K562 (cell line): ENCODE data around the gene NUBP2. TPM values are rescaled to one million over a fixed set of nuclear protein-coding genes. Genes with fewer than 3 reads are reported as not detected.

Experiments
- BACH1 ChIP-seq: fragments of 200-800 bp; sonication (Bioruptor generic); IDR thresholded peaks from 2 replicates; pipeline ENCODE4 v1.6.1; 2016; ENCODE audit warnings: missing genetic modification characterization, missing compliant biosample characterization
- ETV1 ChIP-seq: fragments of 450-650 bp; conservative IDR thresholded peaks from 2 replicates; pipeline ENCODE4 v1.6.1; 2016; ENCODE audit warnings: missing genetic modification characterization, control low read depth, low read depth, missing compliant biosample characterization
- GTF2E2 ChIP-seq: fragments of 200-800 bp; sonication (Bioruptor generic); IDR thresholded peaks from 2 replicates; pipeline ENCODE4 v1.6.1; 2016; ENCODE audit warnings: missing genetic modification characterization, missing compliant biosample characterization
- IFI16 ChIP-seq: fragments of 250-450 bp; sonication (Bioruptor Pico); IDR thresholded peaks from 2 replicates; pipeline ENCODE4 v2.1.2; 2022; ENCODE audit warnings: mild to moderate bottlenecking, inconsistent platforms
- KAT2B ChIP-seq: IDR thresholded peaks from one replicate; pipeline ENCODE4 v1.6.1; 2012; ENCODE audit warnings: low read depth, mild to moderate bottlenecking, control low read depth, inconsistent platforms, low read length, moderate library complexity
- KAT7 ChIP-seq: sonication (generic); formaldehyde crosslinking; IDR thresholded peaks from 2 replicates; pipeline ENCODE4 v1.8.0; 2022; ENCODE audit warnings: missing genetic modification reagents, mild to moderate bottlenecking, borderline replicate concordance
- LEF1 ChIP-seq: fragments of 450-650 bp; IDR thresholded peaks from 2 replicates; pipeline ENCODE4 v1.6.1; 2016; ENCODE audit warnings: mild to moderate bottlenecking
- MEF2A ChIP-seq: IDR thresholded peaks from 2 replicates; pipeline ENCODE4 v1.6.1; 2011; ENCODE audit warnings: low read depth, mild to moderate bottlenecking, low read length, moderate library complexity; ENCODE audit not compliant: control insufficient read depth
- PCBP1 ChIP-seq: fragments of 200-400 bp; formaldehyde crosslinking; IDR thresholded peaks from 2 replicates; pipeline ENCODE4 v1.6.1; 2018; ENCODE audit warnings: mild to moderate bottlenecking, low read depth, low read length; ENCODE audit not compliant: poor library complexity, severe bottlenecking
- PTTG1 ChIP-seq: fragments of 450-650 bp; IDR thresholded peaks from 2 replicates; pipeline ENCODE4 v1.6.1; 2016; ENCODE audit warnings: low read depth, mild to moderate bottlenecking, missing genetic modification characterization, missing compliant biosample characterization
- RBFOX2 ChIP-seq: fragments of 200-400 bp; formaldehyde crosslinking; IDR thresholded peaks from 2 replicates; pipeline ENCODE4 v1.6.1; 2017; ENCODE audit warnings: low read depth, mild to moderate bottlenecking, low read length, moderate library complexity
- RBM22 ChIP-seq: fragments of 200-400 bp; formaldehyde crosslinking; IDR thresholded peaks from 2 replicates; pipeline ENCODE4 v1.6.1; 2018; ENCODE audit warnings: low read length, low read depth; ENCODE audit not compliant: poor library complexity, severe bottlenecking
- RFX5 ChIP-seq: IDR thresholded peaks from 2 replicates; pipeline ENCODE4 v1.6.1; 2011; ENCODE audit warnings: low read depth, mild to moderate bottlenecking, improper control_type of control experiment, low read length
- SMAD4 ChIP-seq: fragments of 250-450 bp; sonication (Bioruptor Pico); conservative IDR thresholded peaks from 2 replicates; pipeline ENCODE4 v1.8.0; 2021; ENCODE audit warnings: inconsistent platforms, mild to moderate bottlenecking, moderate library complexity
- SMARCA5 ChIP-seq: fragments of 450-650 bp; IDR thresholded peaks from 2 replicates; pipeline ENCODE4 v1.6.1; 2016
- SP1 ChIP-seq: sonication (generic); formaldehyde crosslinking; IDR thresholded peaks from 2 replicates; pipeline ENCODE4 v1.8.1; 2022; ENCODE audit warnings: mild to moderate bottlenecking, missing genetic modification reagents
- SREBF1 ChIP-seq: fragments of 150-350 bp; IDR thresholded peaks from 2 replicates; pipeline ENCODE4 v1.6.1; 2014; ENCODE audit warnings: antibody characterized with exemption, low read depth, low read length, borderline replicate concordance
- SUPT5H ChIP-seq: fragments of 450-650 bp; IDR thresholded peaks from 2 replicates; pipeline ENCODE4 v1.6.1; 2016
- YBX1 ChIP-seq: fragments of 450-650 bp; IDR thresholded peaks from 2 replicates; pipeline ENCODE4 v1.7.1; 2016; ENCODE audit warnings: mild to moderate bottlenecking
- ZBTB1 ChIP-seq: sonication (generic); formaldehyde crosslinking; IDR thresholded peaks from 2 replicates; pipeline ENCODE4 v1.8.1; 2023; ENCODE audit warnings: missing genetic modification reagents, low read depth, mild to moderate bottlenecking, borderline replicate concordance
- ZNF133 ChIP-seq: fragments of 250-450 bp; sonication (Bioruptor Pico); IDR thresholded peaks from 2 replicates; pipeline ENCODE4 v1.4.0; 2020; ENCODE audit warnings: mild to moderate bottlenecking
- ZNF408 ChIP-seq: fragments of 250-450 bp; sonication (Bioruptor Pico); IDR thresholded peaks from 2 replicates; pipeline ENCODE4 v1.4.0; 2020; ENCODE audit warnings: low read depth, mild to moderate bottlenecking, moderate library complexity
- ZNF436 ChIP-seq: fragments of 250-450, 450-650 bp; sonication (Bioruptor Pico); formaldehyde crosslinking; IDR thresholded peaks from 2 replicates; pipeline ENCODE4 v1.7.0; 2020; ENCODE audit warnings: mild to moderate bottlenecking
- ZNF511 ChIP-seq: sonication (generic); formaldehyde crosslinking; IDR thresholded peaks from 2 replicates; pipeline ENCODE4 v1.8.0; 2022; ENCODE audit warnings: mild to moderate bottlenecking, missing genetic modification reagents
- ZNF57 ChIP-seq: fragments of 450-650 bp; formaldehyde crosslinking; IDR thresholded peaks from 2 replicates; pipeline ENCODE4 v1.4.0; 2020; ENCODE audit warnings: mild to moderate bottlenecking, moderate library complexity
- polyA plus RNA-seq, 8 experiments: library from polyadenylated mRNA; depleted of rRNA in 4 of 8; stranded (reverse) in 5 of 8; unstranded in 3 of 8; fragments of >200 nt; fragmentation: Nextera tagmentation in 2 of 8; fragmentation: Illumina TruSeq in 1 of 8; extraction: Ambion mirVana in 2 of 8; extraction: Trizol in 1 of 8; gene quantifications; 2 replicates each; pipeline versions ENCODE4 v1.2.1 to v1.2.3, GENCODE V29; 2011 to 2014; ENCODE audit warnings: inconsistent platforms in 1 of 8, missing spikeins in 1 of 8
- total RNA-seq, 7 experiments: library from RNA; depleted of rRNA in 6 of 7; stranded (reverse); fragments of >200 nt in 6 of 7; fragmentation: Illumina TruSeq in 2 of 7; extraction: Trizol in 2 of 7; gene quantifications; 2 replicates each; pipeline versions ENCODE4 v1.2.1 to v1.2.3, GENCODE V29; 2011 to 2021; ENCODE audit warnings: low replicate concordance in 1 of 7
- TF ChIP-seq, protein P1 (sequence below): sonication (generic); formaldehyde crosslinking; IDR thresholded peaks from 2 replicates; pipeline ENCODE4 v1.8.0; 2022; ENCODE audit warnings: mild to moderate bottlenecking, missing genetic modification reagents

Gene NUBP2
- total and polyA plus RNA-seq, 9 of the 15 experiments (the other 6 are each of a cell fraction or from before 2014, with no cell fraction given) = 1.8 to 115 (median 24.0) TPM

DNA sequence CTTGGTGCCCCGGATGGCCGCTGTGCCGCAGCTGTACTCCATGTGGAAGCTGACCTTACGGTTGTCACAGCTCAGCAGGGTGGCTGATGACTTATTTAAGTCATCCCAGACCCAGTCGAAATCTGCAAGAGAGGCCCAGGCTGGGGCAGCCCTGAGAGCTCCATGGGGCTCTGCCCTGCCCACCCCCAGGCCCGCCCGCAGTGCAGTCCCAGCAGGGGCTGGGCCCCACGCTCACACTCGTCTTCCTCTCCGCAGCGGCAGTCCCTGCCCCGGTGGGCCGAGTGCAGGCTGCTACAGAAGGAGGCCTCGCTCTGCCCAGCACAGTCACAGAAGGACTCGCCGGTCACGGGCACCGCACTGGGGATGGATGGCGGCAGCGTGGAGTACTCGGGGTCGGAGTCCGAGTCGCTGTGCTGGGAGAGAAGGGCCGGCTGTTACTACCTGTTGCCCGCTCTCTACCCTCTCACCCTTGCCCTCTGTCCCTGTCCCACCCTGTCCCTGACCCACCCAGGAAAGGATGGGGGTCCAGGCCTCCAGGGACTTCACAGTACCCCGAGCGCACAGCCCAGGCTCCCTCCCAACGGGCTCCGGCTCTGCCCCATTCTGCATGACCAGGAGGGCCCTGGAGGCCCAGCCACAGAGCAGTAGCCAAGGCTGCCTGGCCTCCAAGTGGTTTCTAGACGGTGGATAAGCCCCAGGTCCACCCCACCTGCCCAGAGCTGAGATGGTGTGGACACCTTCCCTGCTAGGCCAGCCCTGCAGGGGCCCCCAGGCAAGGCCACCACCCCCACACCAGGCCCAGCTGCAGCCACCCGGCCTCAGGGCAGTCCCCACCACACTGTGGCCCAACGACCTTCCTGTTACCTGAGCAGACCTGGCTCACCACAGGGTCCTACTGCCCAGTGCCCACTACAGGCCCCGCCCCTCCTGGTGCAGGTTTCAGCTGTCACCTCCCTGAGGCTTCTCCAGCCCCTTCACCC is 4.3 kb upstream of the NUBP2 start (continued):
- no peak for TF ChIP-seq ZBTB1 (CRISPR knock-in tag)
- peak; percentile 15 for TF ChIP-seq PCBP1
- no peak for TF ChIP-seq SP1 (CRISPR knock-in tag)
- TF ChIP-seq RFX5 = no peak
- TF ChIP-seq SUPT5H = 0 out of 2 replicates have a peak, but pooled peaks have one; percentile 20
- no peak for TF ChIP-seq KAT2B
- TF ChIP-seq RBM22 = peak; percentile 53
- TF ChIP-seq ETV1 (tag) = no peak
- no peak for TF ChIP-seq ZNF436
- no peak for TF ChIP-seq GTF2E2 (tag)
- TF ChIP-seq KAT7 = no peak
- no peak for TF ChIP-seq IFI16 (CRISPR knock-in tag)
- peak; percentile 43 for TF ChIP-seq RBFOX2
- TF ChIP-seq, protein P1, sequence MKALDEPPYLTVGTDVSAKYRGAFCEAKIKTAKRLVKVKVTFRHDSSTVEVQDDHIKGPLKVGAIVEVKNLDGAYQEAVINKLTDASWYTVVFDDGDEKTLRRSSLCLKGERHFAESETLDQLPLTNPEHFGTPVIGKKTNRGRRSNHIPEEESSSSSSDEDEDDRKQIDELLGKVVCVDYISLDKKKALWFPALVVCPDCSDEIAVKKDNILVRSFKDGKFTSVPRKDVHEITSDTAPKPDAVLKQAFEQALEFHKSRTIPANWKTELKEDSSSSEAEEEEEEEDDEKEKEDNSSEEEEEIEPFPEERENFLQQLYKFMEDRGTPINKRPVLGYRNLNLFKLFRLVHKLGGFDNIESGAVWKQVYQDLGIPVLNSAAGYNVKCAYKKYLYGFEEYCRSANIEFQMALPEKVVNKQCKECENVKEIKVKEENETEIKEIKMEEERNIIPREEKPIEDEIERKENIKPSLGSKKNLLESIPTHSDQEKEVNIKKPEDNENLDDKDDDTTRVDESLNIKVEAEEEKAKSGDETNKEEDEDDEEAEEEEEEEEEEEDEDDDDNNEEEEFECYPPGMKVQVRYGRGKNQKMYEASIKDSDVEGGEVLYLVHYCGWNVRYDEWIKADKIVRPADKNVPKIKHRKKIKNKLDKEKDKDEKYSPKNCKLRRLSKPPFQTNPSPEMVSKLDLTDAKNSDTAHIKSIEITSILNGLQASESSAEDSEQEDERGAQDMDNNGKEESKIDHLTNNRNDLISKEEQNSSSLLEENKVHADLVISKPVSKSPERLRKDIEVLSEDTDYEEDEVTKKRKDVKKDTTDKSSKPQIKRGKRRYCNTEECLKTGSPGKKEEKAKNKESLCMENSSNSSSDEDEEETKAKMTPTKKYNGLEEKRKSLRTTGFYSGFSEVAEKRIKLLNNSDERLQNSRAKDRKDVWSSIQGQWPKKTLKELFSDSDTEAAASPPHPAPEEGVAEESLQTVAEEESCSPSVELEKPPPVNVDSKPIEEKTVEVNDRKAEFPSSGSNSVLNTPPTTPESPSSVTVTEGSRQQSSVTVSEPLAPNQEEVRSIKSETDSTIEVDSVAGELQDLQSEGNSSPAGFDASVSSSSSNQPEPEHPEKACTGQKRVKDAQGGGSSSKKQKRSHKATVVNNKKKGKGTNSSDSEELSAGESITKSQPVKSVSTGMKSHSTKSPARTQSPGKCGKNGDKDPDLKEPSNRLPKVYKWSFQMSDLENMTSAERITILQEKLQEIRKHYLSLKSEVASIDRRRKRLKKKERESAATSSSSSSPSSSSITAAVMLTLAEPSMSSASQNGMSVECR (CRISPR knock-in tag) = no peak
- no peak for TF ChIP-seq SREBF1
- TF ChIP-seq PTTG1 = no peak
- TF ChIP-seq ZNF511 = no peak
- no peak for TF ChIP-seq LEF1
- no peak for TF ChIP-seq ZNF408 (CRISPR knock-in tag)
- no peak for TF ChIP-seq SMAD4 (CRISPR knock-in tag)
- TF ChIP-seq BACH1 (tag) = no peak
- no peak for TF ChIP-seq YBX1
- no peak for TF ChIP-seq ZNF57
- TF ChIP-seq SMARCA5 = no peak
- TF ChIP-seq ZNF133 (CRISPR knock-in tag) = no peak
- TF ChIP-seq MEF2A = no peak
